HK-2 (cell line): ENCODE data around the gene LMAN1L.

Experiments used
- DNase-seq: peaks from one replicate; pipeline ENCODE4 v3.0.0-alpha.2; 2018; ENCODE audit not compliant: unreplicated experiment

The LMAN1L gene

GRCh38 chr15:74857671-74858368 lies 45.2 kb downstream of the LMAN1L start:
- no peak for DNase-seq

GRCh38 chr15:74858369-74858740 lies 45.7 kb downstream of the LMAN1L start:
- no peak for DNase-seq

GRCh38 chr15:74863239-74864056 lies 50.8 kb downstream of the LMAN1L start:
- peak; percentile 47 for DNase-seq

GRCh38 chr15:74864296-74864695 lies 51.7 kb downstream of the LMAN1L start:
- no peak for DNase-seq

GRCh38 chr15:74865316-74865715 lies 52.7 kb downstream of the LMAN1L start:
- DNase-seq: no peak

GRCh38 chr15:74866090-74866489 lies 53.5 kb downstream of the LMAN1L start:
- DNase-seq: peak; percentile 33

GRCh38 chr15:74867466-74868038 lies 54.9 kb downstream of the LMAN1L start:
- DNase-seq: no peak

GRCh38 chr15:74868059-74868458 lies 55.4 kb downstream of the LMAN1L start:
- no peak for DNase-seq

- DNase-seq: no peak
Measured at GRCh38 chr15:74869372-74869725, 56.7 kb downstream of the LMAN1L start.

GRCh38 chr15:74869726-74870407 lies 57.2 kb downstream of the LMAN1L start:
- DNase-seq: no peak

- no peak for DNase-seq
Measured at GRCh38 chr15:74870436-74871215, 58.0 kb downstream of the LMAN1L start.

GRCh38 chr15:74872702-74873035 lies 60.0 kb downstream of the LMAN1L start:
- no peak for DNase-seq

- peak; percentile 85 for DNase-seq
Measured at GRCh38 chr15:74873036-74873755, 60.6 kb downstream of the LMAN1L start, which contains the start of gene SCAMP2. TSS of gene SCAMP2 (minus strand) at chr15:74873365. CDS start at chr15:74873255, 110 bp downstream.

- DNase-seq: no peak
Measured at GRCh38 chr15:74873756-74874424, 61.3 kb downstream of the LMAN1L start.
